H1 (cell line): ENCODE data around the gene MCCC1.

ENCODE experiments used
- FOSL1 ChIP-seq: IDR thresholded peaks from 2 replicates; pipeline ENCODE4 v1.6.1; 2011; ENCODE audit warnings: mild to moderate bottlenecking, low read depth, low read length, moderate library complexity; ENCODE audit not compliant: insufficient read depth
- POLR2A ChIP-seq, 2 experiments: IDR thresholded peaks; 1 replicate in 1 of 2; 2 replicates in 1 of 2; pipeline ENCODE4 v1.6.1; 2011; ENCODE audit warnings: low read depth in 2 of 2, low read length in 2 of 2, mild to moderate bottlenecking in 2 of 2; ENCODE audit errors: control extremely low read depth in 1 of 2
- POLR2AphosphoS5 ChIP-seq: IDR thresholded peaks from 2 replicates; pipeline ENCODE4 v1.6.1; 2011; ENCODE audit warnings: low read depth, low read length
- RAD21 ChIP-seq, 2 experiments: IDR thresholded peaks in 1 of 2; conservative IDR thresholded peaks in 1 of 2; 2 replicates each; pipeline ENCODE4 v1.6.1; 2011; ENCODE audit warnings: low read depth in 2 of 2, low read length in 2 of 2, improper control_type of control experiment in 1 of 2, inconsistent platforms in 1 of 2, mild to moderate bottlenecking in 1 of 2, moderate library complexity in 1 of 2
- SRF ChIP-seq: IDR thresholded peaks from 2 replicates; pipeline ENCODE4 v1.6.1; 2011; ENCODE audit warnings: mild to moderate bottlenecking, low read depth, low read length, moderate library complexity
- ZNF274 ChIP-seq: IDR thresholded peaks from 2 replicates; pipeline ENCODE4 v1.7.0; 2012; ENCODE audit warnings: low read length, borderline replicate concordance; ENCODE audit errors: extremely low read depth
- TF ChIP-seq, protein P1 (sequence below), 3 experiments: IDR thresholded peaks; 1 replicate in 2 of 3; 2 replicates in 1 of 3; pipeline versions ENCODE4 v1.5.1 to v1.6.1; 2011; ENCODE audit warnings: low read length in 3 of 3, mild to moderate bottlenecking in 3 of 3, inconsistent platforms in 2 of 3, low read depth in 1 of 3, moderate library complexity in 1 of 3; ENCODE audit not compliant: insufficient read depth in 1 of 3; ENCODE audit errors: control extremely low read depth in 1 of 3
- TF ChIP-seq, protein P2 (sequence below): IDR thresholded peaks from 2 replicates; pipeline ENCODE4 v1.6.1; 2011; ENCODE audit warnings: low read depth, mild to moderate bottlenecking, low read length; ENCODE audit not compliant: insufficient read depth

GRCh38 chr3:183120538-183121215 lies 21.4 kb upstream of the MCCC1 start:
- TF ChIP-seq, protein P1, sequence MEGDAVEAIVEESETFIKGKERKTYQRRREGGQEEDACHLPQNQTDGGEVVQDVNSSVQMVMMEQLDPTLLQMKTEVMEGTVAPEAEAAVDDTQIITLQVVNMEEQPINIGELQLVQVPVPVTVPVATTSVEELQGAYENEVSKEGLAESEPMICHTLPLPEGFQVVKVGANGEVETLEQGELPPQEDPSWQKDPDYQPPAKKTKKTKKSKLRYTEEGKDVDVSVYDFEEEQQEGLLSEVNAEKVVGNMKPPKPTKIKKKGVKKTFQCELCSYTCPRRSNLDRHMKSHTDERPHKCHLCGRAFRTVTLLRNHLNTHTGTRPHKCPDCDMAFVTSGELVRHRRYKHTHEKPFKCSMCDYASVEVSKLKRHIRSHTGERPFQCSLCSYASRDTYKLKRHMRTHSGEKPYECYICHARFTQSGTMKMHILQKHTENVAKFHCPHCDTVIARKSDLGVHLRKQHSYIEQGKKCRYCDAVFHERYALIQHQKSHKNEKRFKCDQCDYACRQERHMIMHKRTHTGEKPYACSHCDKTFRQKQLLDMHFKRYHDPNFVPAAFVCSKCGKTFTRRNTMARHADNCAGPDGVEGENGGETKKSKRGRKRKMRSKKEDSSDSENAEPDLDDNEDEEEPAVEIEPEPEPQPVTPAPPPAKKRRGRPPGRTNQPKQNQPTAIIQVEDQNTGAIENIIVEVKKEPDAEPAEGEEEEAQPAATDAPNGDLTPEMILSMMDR (IDR thresholded peaks at IDR 0.05; ENCODE audit: control extremely low read depth in 1 of 3, insufficient read depth in 1 of 3, low read depth in 1 of 3, low read length in 3 of 3): no peak
- TF ChIP-seq POLR2AphosphoS5 (no peak), POLR2A (IDR thresholded peaks at IDR 0.05; ENCODE audit: control extremely low read depth in 1 of 2, low read depth in 2 of 2, low read length in 2 of 2) (no peak), SRF (no peak), ZNF274 (no peak), FOSL1 (no peak), RAD21 (IDR thresholded peaks at IDR 0.05 in 1 of 2, conservative IDR thresholded peaks at IDR 0.05 in 1 of 2; ENCODE audit: low read depth in 2 of 2, low read length in 2 of 2) (no peak)
- TF ChIP-seq, protein P2, sequence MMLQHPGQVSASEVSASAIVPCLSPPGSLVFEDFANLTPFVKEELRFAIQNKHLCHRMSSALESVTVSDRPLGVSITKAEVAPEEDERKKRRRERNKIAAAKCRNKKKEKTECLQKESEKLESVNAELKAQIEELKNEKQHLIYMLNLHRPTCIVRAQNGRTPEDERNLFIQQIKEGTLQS: no peak
